OCI-LY1 (cell line): ENCODE results near the gene KIF13A.

Experiments used
- EZH2 ChIP-seq: fragments of 200-600 bp; sonication (generic), shearing (Covaris generic); IDR thresholded peaks from 2 replicates; pipeline ENCODE4 v1.8.0; 2017; ENCODE audit warnings: borderline replicate concordance, mixed run types, mild to moderate bottlenecking, antibody characterized with exemption, low read length, moderate library complexity, mixed read lengths
- TF ChIP-seq, protein P1 (sequence below): fragments of 200-600 bp; sonication (generic), shearing (Covaris generic); IDR thresholded peaks from 2 replicates; pipeline ENCODE4 v1.5.1; 2017; ENCODE audit warnings: mild to moderate bottlenecking, antibody characterized with exemption, low read length, moderate library complexity, mixed read lengths

- no peak for TF ChIP-seq EZH2
- TF ChIP-seq, protein P1, sequence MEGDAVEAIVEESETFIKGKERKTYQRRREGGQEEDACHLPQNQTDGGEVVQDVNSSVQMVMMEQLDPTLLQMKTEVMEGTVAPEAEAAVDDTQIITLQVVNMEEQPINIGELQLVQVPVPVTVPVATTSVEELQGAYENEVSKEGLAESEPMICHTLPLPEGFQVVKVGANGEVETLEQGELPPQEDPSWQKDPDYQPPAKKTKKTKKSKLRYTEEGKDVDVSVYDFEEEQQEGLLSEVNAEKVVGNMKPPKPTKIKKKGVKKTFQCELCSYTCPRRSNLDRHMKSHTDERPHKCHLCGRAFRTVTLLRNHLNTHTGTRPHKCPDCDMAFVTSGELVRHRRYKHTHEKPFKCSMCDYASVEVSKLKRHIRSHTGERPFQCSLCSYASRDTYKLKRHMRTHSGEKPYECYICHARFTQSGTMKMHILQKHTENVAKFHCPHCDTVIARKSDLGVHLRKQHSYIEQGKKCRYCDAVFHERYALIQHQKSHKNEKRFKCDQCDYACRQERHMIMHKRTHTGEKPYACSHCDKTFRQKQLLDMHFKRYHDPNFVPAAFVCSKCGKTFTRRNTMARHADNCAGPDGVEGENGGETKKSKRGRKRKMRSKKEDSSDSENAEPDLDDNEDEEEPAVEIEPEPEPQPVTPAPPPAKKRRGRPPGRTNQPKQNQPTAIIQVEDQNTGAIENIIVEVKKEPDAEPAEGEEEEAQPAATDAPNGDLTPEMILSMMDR = no peak
Observed at GRCh38 chr6:17962436-17963031, 24.9 kb downstream of the KIF13A start.
